ENCODE data around the gene PGRMC2. TPM values are rescaled to one million over a fixed set of nuclear protein-coding genes. Genes with fewer than 3 reads are reported as not detected.

The PGRMC2 gene
- total RNA-seq, 4 donors from 2014 or later, result 50.1 to 89.7 (median 74.6) TPM

DNA sequence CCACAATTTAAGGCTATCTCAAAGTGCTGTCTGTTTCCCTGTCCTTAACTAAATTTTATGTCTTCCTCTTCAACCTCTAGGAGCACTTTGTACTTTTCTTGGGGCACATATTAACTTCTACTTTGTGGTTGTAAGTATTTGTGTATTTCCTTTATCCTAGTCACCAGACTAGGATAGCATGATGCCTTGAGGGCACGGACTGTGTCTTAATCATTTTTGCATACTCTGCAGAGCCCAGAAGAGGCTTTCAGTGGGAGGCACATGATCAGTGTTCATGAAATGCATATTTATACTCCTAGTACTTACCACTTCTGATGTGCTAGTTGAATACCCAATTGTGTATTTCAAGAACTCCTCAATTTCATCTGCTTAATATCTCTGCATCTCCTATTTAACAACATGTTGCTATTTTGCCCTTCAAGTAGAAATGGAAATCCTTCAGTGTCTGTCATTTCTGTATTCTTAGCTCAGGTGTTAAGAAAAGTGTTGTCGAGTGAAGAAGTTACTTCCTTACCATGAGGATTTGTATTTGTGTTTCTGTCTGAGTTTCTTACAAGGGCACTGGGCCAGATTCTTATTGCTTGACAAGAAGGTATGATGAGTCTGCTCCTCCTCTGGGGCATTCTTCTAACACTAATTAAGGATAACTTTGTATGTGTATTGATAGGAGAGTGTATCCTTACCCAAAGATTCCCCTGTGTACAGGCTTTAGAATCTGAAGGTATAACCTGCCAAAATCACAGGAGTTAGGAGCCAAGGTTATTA, 28.3 kb upstream of the PGRMC2 start:
- WGBS, 2 donors, result 49 to 53% methylated on average over 2 of the region's 2 CpGs
- TF ChIP-seq POLR2A (IDR thresholded peaks at IDR 0.05), result no peak
- TF ChIP-seq, protein P1, sequence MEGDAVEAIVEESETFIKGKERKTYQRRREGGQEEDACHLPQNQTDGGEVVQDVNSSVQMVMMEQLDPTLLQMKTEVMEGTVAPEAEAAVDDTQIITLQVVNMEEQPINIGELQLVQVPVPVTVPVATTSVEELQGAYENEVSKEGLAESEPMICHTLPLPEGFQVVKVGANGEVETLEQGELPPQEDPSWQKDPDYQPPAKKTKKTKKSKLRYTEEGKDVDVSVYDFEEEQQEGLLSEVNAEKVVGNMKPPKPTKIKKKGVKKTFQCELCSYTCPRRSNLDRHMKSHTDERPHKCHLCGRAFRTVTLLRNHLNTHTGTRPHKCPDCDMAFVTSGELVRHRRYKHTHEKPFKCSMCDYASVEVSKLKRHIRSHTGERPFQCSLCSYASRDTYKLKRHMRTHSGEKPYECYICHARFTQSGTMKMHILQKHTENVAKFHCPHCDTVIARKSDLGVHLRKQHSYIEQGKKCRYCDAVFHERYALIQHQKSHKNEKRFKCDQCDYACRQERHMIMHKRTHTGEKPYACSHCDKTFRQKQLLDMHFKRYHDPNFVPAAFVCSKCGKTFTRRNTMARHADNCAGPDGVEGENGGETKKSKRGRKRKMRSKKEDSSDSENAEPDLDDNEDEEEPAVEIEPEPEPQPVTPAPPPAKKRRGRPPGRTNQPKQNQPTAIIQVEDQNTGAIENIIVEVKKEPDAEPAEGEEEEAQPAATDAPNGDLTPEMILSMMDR (IDR thresholded peaks at IDR 0.05), result no peak
- peak in 1 of 2 donors; percentile 36 for DNase-seq (ENCODE audit: low spot score in 2 of 2)
- intact Hi-C loops (cut with DNase I; ENCODE audit: low total_unique reads), result no loop called here
- no peak overlapping the region for H3K4me3 ChIP-seq (ENCODE audit: low read depth, poor library complexity, severe bottlenecking)

DNA sequence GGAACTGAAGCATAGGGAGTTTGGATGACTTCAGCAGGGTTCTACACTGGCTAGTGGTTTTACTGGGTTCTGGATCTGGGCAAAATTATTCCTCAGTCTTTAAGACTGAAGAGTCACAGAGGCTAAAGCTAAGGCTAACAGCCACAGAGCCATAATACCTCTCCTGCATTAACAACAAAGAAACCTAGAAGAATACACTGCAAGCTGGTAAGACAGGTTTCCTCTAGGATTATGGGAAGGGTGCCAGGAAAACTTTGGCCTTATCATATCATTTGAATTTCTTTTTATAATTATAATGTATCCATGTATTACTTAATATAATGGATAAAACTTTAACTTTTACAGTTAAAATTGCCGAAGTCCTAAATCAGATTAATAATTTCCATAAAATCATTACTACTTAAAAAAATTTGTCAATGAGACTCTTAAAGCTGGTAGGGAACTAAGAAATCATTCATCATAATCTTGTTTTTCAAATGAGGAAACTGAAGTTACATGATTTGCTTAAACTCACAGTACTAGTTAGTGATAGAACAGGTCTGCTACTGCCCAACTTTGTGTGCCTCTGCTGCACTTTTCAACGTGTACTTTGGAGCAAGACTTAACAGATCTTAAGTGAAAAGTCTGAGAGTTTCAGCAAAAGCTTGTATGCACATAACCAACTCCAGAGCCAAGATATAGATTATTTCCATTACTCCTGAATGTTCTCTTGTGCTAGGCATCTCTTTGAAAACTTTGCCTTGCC, 24.2 kb upstream of the PGRMC2 start:
- DNase-seq (ENCODE audit: low spot score in 2 of 2), result no peak

DNA sequence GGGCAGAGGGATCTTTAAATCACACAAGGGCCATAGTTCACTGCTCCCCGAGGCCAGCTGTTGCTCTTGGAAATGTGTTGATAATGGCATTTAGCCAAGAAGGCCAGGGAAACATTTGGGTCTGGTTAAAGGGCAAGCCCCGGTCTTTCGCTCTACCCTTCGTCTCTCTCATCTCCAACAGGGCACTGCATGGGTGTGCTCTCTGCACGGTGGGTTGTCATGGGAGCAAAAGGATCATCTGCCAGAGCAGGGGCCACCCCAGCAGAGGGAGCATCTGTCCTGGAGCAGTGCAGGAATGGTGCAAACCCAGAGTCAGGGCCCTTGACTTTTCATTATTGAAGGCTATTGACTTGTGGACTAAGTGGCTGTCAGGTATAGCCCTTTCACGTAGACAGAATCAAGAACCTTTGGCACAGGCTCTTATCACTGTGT, 22.7 kb upstream of the PGRMC2 start:
- H3K4me3 ChIP-seq (ENCODE audit: low read depth, poor library complexity, severe bottlenecking), result no peak overlapping the region
- WGBS, 2 donors, result 57 to 68% methylated on average over 6 of the region's 6 CpGs
- DNase-seq (ENCODE audit: low spot score in 2 of 2), result no peak
- intact Hi-C loops (cut with DNase I; ENCODE audit: low total_unique reads), result loop anchor here (5.0 kb wide), 1 partner anchor 368 kb away; no protein-coding TSS in a partner anchor
- no peak for TF ChIP-seq POLR2A (IDR thresholded peaks at IDR 0.05)
- TF ChIP-seq, protein P1 (IDR thresholded peaks at IDR 0.05), result no peak

More for the DNA sequence above, 24.2 kb upstream of the PGRMC2 start:
- no peak for TF ChIP-seq POLR2A (IDR thresholded peaks at IDR 0.05)
- TF ChIP-seq, protein P1 (IDR thresholded peaks at IDR 0.05), result no peak
- intact Hi-C loops (cut with DNase I; ENCODE audit: low total_unique reads), result loop anchor here (5.0 kb wide), 1 partner anchor 370 kb away; no protein-coding TSS in a partner anchor
- 46 to 49% methylated on average over 2 of the region's 2 CpGs for WGBS, 2 donors
- H3K4me3 ChIP-seq (ENCODE audit: low read depth, poor library complexity, severe bottlenecking), result no peak overlapping the region

DNA sequence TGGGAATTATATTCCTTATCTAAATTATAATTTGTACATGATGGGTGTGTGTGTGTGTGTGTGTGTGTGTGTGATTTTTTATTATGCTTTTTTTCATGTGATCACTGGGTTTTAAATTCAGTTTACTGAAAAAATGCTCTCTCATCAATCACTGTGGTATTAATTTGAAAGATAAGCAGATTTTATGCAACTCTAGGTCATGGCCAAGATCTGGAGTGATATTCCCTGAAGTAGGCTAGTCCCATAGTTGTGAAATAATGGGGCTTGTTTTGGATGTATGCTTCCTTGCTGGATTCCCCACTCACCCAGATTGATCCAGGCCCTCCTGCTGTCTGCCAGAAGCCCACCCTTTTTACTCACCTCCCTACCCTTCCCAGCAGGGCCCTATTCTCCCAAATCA, 22.0 kb upstream of the PGRMC2 start:
- DNase-seq (ENCODE audit: low spot score in 2 of 2), result no peak
- TF ChIP-seq POLR2A (IDR thresholded peaks at IDR 0.05), result no peak
- TF ChIP-seq, protein P1 (IDR thresholded peaks at IDR 0.05), result no peak
- no peak overlapping the region for H3K4me3 ChIP-seq (ENCODE audit: low read depth, poor library complexity, severe bottlenecking)
- intact Hi-C loops (cut with DNase I; ENCODE audit: low total_unique reads), result no loop called here

DNA sequence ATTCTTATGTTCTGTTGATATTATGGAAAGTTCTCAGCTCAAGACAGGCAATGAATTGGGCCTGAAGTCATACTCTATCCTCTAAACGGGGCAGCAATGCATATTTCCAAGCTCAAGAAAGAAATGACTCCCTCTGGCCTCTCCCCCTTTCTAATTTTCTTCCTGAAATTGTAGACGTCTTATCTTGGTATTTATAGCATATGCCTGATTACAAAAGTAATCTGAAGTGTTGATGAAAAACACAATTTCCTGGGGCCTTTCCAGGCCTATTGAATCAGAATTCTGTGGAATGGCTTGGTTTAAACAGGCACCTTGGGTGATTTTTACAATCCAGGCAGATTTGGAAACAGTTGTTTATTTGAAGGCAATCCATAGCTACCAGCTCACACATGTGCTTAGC, 21.4 kb upstream of the PGRMC2 start:
- WGBS, 2 donors, result 47 to 59% methylated on average over 2 of the region's 2 CpGs
- intact Hi-C loops (cut with DNase I; ENCODE audit: low total_unique reads), result no loop called here
- TF ChIP-seq, protein P1 (IDR thresholded peaks at IDR 0.05), result no peak
- no peak for TF ChIP-seq POLR2A (IDR thresholded peaks at IDR 0.05)
- no peak for DNase-seq (ENCODE audit: low spot score in 2 of 2)
- no peak overlapping the region for H3K4me3 ChIP-seq (ENCODE audit: low read depth, poor library complexity, severe bottlenecking)
